NCI-H526 (cell line): ENCODE results near the gene AP3M1.

Experiments used
- DNase-seq, 2 experiments: peaks; one replicate each; lab custom pipeline; 2025; lab: John Stamatoyannopoulos, UW

AP3M1 gene

DNA sequence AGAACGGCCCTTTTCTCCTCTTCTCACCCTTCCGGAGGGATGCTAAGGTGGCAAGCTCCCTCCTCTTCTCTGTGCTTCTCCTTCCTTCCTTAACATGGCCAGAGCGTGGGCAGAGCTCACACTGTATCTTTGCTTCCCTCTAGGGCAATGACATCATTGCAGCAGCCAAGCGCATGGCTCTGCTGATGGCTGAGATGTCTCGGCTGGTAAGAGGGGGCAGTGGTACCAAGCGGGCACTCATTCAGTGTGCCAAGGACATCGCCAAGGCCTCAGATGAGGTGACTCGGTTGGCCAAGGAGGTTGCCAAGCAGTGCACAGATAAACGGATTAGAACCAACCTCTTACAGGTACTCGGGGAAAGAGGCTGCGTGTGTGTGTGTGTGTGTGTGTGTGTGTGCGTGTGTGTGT is 36.6 kb downstream of the AP3M1 start:
- no peak for DNase-seq

DNA sequence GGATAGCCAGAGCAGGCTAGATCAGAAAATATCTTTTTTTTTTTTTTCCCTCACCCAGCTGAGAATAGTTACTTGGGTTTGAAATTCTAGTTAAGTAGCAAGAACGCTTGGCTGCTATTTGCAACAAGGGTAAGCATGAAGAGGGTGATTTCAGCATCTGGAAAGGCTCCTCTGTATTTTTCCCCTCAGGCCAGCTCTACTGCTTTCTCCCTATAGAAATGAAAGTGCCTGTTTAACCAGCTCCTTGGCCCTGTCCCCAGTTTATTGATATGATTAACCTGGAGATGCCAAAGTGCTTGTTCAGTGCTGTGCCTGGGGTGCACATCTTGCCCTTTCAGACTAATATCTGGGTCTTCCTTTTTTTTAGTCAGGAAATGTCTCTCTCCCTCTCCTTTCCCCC is 37.1 kb downstream of the AP3M1 start:
- no peak for DNase-seq

DNA sequence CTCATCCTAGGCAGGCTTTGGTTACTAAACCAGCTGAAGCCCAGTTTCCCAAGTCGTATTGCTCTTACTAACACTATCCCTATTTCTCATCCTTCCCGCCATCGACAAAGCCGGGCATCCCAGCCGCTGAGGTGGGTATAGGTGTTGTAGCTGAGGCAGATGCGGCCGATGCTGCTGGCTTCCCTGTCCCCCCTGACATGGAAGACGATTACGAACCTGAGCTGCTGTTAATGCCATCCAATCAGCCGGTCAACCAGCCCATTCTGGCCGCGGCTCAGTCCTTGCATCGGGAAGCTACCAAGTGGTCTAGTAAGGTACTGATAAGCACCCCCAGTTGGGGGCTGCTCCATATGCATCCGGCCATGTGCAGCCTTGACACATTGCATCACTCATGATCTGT is 38.8 kb downstream of the AP3M1 start:
- DNase-seq, result no peak

DNA sequence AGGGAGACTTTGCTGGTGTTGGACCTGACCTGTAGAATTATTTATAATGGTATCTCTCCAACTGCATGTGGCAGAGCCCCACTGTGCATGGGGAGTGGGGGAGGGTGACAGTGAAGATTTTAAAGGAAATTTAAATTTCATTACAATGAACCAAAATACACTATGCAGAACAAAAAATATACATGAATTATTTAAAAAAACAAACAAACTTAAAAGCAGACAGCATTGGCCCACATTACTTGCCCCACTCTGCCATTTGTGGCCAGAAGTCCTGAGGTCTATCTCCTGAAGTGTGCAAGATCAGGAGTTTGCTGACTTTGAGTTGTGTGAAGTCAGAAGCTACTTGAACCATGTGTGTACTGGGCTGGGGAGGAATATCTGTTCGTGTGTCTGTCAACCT is 40.5 kb downstream of the AP3M1 start:
- no peak for DNase-seq

DNA sequence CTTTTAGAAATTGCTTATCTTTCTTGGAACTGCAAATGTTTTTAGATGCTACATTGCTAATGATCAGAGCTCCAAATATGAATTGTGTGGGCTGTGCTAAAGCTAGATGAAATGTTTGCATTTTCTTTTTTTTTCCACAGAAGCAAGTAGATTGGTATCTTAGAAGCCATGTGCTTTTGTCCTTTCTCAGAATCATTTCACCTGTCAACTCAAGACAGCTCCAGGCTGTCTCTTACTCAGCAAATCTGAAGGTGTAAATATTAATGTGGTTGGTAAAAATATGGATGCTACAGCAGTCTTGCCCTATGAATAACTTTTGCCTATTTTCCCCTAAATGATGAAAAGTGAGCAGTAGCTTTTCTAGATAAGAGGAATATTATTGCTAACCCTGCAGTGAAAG is 41.2 kb downstream of the AP3M1 start:
- no peak for DNase-seq

DNA sequence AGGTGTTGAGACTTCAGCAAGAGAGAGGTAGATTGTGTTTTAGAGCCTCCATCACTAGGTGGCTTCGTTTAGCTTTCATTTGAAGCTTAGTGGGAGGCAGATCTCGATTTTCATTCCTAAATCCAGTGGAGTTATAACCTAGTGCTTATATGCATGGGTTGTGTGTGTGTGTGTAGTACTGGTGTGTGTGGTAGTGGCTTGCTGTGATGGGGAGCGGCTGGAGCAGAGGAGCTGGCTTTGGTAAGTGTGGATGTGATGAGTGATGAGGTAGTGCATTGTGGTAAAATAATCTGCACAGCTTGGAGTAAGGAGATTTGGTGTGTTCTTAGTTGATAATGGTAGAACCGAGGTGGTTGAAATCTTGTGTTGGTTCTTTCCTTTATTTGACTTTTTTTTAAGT is 43.2 kb downstream of the AP3M1 start:
- DNase-seq, result no peak

DNA sequence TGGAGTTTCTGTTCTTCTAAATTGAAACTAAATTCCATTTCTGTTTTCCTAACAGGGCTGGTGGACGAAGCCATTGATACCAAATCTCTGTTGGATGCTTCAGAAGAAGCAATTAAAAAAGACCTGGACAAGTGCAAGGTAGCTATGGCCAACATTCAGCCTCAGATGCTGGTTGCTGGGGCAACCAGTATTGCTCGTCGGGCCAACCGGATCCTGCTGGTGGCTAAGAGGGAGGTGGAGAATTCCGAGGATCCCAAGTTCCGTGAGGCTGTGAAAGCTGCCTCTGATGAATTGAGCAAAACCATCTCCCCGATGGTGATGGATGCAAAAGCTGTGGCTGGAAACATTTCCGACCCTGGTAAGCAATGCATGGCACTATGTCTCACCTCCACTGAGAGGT is 45.6 kb downstream of the AP3M1 start:
- DNase-seq, result no peak

DNA sequence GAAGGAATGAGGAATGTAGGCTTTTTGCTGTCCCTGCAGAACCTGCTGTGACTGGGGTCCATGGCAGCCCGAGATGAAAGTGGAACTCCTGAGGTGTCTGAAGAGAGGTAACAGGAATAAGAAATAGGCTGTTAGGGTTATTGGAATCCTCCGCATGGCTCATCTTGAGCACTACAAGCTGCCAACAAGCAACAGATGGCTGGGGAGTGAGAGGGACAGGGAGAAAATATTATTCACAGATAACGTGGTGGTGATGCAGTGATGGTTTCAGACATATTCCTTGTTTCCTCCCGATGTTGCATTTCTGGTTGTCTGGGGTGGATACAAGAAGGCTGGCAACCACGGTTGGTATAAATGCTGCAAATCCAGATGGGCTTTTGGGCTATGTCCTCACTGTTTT is 46.1 kb downstream of the AP3M1 start:
- no peak for DNase-seq

DNA sequence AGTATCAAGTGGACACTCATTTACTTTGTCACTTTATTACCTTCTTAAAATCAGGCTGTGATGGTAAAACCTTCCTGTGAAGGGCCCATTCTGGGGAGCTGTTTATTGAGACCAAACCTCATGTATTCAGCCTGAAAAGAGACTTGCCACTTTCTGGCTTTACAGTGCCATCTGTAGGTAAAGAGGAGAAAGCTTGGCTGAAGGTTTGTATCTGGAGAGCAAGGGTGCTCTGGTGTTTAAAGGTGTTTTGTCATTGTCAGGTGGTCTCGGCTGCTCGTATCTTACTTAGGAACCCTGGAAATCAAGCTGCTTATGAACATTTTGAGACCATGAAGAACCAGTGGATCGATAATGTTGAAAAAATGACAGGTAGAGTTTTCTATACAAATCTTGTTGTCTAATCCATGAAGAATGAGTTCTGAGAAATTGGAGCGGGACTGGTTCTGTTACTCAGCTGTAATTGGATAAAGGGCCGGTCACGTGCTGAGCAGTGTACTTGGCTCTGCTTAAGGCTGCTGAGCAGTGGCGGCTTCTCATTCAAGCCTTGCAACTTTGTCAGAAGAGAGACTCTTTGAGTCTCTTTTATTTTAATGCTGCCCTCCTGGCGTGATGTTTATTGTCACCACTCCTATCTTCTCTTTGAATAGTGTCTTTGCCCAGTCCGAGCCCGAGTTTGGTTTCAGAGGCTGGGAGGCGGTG is 46.9 kb downstream of the AP3M1 start:
- DNase-seq, result peak in 1 of 2 experiments; percentile 6

DNA sequence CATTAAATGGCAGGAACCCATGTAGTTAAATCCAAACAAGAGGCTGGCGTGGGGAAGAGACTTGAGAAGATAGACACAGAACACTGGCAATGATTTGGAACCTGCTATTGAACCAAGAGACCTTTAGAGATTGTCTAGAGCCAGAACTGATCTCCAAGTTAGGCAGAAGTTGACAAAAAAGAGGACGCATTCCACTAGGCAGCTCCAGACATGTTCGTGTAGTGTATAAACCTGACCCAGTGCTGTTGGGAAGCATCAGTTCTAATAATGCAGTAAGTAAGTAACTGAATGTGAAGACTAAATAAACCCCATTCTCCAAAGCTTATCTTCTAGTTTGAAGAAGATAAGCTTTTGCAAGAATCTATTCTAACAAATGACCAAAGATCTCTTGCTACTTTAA is 50.8 kb downstream of the AP3M1 start:
- DNase-seq, result no peak

DNA sequence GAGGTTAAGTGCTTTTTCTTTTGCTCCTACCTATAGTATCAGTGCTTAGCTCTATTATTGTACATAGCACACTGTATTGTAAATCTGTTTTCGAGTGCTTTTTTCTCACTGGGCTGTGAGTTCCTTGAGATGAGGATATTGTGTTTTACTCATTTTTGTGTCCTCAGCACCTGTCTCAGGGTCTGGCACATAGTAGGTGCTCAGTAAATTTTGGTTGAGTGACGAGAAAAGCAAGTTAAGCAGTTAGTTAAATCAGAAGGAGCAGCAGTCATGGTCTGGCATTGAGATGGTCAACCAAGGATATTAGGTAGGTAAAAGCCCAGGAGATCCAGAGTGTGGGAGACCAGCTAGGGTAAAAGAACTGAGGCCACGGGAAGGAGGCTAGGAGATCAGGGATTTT is 51.2 kb downstream of the AP3M1 start:
- DNase-seq, result no peak

DNA sequence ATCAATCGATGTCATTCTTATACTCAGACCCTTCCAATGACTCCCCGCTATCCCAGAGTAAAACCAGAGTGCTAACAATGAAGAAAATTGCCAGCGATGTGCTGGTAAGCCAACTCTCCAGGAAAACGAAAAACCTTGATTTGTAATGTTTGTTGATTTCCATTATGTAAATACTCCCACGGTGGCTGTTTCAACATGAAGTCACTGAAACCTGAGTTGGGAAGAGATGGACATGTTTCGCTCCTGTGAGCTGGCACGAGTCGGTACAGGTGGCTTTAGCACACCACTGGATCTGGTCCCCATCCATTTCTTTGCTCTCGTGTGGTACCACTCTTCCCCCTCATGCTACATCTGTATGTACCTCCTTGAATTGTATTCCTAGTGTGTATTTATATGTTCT is 52.9 kb downstream of the AP3M1 start:
- no peak for DNase-seq

DNA sequence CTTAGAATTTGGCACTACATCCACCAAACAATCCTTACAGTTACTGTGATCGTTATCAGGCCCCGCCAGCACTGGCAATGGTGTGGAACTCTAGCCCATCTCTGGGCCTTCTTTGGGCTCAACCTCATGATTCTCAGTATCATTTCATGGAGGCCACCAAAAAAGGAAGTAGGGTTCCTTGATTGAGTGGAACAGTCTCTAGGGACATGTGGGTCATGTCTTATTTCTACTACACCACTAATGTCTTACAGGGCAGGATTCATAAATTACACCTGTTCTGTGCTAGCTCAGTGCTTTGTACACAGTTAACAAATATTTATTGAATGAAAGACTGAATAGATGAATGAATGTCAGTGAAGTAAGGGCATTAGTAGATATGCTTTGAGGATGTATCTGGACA is 53.9 kb downstream of the AP3M1 start:
- DNase-seq, result no peak

DNA sequence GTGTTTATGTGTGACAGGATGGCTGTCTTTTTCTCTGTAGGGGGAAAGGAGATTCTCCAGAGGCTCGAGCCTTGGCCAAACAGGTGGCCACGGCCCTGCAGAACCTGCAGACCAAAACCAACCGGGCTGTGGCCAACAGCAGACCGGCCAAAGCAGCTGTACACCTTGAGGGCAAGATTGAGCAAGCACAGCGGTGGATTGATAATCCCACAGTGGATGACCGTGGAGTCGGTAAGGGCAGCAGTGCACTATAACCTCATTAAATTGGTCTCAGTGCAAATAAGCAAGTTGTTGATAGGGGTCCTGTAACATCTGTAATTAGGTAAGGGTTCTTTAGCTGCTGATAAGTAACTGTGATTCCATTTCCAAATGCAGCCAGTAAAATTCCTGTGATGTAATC is 56.4 kb downstream of the AP3M1 start:
- no peak for DNase-seq

DNA sequence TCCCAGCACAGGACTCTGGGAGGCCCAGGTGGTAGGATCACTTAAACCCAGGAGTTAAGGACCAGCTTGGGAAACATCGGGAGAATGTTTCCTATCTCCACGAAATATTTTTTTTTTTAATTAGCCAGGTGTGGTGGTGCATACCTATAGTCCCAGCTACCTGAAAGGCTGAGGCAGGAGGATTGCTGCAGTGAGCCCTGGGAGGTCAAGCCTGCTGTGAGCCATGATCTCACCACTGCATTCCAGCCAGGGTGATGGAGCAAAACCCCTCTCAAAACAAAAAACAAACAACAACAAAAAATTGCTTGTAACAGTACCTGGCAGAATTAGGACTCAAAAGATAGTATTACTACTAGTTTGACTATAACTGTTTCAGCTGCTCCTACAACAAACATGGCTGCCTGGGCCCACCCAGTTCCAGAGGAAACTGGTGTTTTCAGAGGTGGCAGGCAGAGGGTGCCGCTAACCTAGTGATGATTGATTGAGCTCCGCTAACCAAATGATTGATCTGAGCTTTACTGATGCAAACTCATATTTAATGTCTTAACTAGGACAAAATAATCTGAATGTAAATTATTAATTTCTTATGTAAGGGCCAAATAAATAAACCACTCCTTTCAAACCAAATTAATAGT is 57.0 kb downstream of the AP3M1 start:
- no peak for DNase-seq

DNA sequence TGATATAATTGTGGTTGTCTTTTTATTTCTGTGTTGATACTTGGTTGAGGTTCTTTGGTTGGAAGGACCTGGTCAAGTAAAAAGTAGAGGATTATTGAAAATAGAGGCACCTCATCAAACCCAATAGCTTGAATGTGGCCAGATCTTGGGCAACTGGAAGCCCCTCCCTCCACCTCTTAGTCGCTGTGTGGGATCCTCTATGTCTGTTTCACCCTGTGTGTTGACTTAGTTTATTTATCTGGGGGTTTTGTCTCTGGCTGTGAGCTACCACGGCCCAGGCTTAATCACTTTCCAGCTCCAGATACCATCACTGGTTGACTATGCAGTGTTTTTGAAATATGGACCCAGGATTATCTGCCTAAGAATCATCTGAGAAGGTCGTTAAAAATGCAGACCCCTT is 58.3 kb downstream of the AP3M1 start:
- DNase-seq, result no peak

DNA sequence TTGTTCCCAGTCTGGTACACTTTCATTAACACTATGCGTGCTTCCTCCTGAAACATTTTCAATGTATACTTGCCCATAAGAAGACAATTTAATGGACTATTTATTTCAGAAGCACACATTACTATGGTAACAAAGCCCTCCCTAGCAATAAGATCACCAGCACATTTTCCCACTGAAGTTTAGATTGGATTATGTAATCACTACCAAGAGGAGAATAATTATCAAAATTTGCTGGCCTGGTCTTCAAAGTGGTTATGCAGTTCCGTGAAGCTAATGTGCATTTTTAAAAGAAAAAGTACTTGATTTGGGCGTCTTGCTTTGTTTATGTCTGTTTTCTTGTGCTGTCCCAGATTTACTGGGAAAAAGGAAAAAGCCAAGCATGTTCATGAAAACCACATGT is 61.9 kb downstream of the AP3M1 start:
- no peak for DNase-seq

DNA sequence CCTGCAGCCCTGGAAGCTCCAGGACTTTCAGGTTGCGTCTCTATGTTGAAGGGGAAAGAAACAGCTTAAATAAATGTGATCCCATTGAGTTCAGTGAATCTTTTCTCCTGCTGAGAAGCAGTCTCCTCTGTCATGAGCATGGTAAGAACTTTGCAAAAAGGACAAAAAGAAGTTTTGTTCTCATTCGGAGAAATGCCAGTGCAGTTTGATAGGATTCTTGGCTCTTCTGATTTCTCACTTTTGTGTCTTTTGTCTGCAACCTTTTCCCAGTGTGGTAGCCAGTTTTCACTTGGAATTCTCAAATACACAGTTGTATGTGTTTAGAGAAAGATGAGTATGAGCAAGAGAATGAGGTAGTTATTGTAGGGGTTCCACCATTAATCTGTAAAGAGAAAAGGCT is 64.3 kb downstream of the AP3M1 start:
- no peak for DNase-seq

DNA sequence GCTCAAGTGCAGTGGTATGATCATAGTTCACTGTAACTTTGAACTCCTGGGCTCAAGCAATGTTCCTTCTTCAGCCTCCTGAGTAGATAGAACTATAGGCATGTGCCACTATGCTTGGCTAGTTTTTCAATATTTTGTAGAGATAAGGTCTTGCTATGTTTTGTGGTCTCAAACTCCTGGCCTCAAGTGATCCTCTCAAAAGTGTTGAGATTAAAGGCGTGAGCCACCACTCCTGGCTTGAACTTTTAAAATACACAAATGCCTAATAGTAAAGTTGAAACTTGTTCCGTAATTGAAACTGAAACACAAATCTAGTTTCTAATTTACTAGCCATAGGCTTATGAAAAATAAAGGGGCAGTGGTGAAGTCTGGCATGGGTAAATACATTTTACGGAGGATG is 65.7 kb downstream of the AP3M1 start:
- no peak for DNase-seq

DNA sequence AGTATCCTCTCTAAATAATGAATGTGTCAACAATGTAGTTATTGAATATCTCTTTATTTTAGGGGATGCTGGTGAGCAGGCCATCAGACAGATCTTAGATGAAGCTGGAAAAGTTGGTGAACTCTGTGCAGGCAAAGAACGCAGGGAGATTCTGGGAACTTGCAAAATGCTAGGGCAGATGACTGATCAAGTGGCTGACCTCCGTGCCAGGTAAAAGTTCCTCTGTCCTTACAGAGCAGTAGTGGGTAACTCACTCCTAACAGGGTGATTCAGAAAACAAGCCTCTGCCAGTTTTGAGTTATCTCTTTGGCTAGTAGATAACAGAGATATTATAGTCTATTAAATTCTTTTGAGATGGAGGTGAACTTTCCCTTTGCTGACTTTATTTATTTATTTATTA is 67.3 kb downstream of the AP3M1 start:
- DNase-seq, result no peak

DNA sequence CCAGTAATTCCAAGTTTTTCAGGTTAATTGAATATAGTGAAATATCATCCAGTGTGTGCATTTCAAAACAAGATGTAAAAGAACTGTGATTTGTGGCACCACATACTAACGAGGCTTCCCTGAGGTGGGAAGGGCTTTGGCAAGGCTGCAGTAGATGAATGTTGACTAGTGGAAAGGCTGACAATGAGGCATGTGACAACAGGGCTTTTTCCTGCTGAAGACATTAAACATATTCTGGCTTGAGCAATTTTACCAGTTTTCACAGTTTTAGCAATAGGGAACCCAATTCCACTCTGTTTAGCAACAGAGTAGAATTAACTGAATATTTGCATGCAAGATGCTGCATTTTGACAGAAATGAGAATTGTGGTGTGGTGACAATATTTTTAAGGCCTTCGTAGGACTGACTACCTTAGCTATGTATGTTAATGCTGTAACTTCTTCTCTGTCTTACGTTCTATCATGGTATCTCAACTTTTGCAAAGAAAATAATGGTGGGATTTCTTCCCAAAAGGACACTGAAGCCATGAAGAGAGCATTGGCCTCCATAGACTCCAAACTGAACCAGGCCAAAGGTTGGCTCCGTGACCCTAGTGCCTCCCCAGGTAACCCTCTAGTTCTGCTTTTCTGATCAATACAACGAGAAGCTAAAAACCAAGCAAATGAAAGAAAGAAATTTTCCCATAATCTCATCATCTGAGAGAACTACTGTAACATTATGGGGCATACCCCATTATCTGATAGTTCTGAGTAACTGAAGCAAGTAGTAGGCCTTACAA is 68.5 kb downstream of the AP3M1 start:
- DNase-seq, result no peak

DNA sequence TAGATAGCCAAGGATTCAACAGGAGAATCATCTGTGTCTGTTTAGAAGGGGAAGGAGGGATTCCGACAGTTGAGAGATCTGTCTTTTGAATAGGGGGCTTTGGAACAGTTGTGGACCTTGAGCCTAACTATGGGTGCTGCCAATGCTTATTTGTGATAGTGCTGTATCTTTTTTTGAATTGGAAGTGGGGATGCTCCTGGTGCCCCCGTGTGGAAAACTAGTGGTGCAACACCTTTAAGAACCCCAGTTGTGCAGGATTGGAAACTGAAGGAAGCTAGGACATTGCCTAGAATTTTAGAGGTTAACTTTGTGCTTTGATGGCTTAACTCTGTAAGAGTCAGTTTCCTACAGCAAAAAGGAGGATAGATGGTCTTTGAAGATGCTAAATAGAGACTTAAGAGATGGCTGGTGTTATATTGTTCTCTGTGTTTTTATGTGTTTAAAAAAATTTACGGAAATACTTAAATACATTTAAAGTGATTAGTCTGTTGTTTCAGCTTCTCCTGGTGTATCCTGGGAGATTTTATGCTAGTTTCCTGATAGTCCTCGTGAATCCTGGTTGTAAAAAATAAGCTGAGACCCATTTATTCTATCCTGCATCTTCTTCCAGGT is 69.3 kb downstream of the AP3M1 start:
- DNase-seq, result peak in 1 of 2 experiments; percentile 38
